Esophagus squamous epithelium (tissue), 5 donors: ENCODE measurements around the gene OR3A3. TPM values are rescaled to one million over a fixed set of nuclear protein-coding genes. Genes with fewer than 3 reads are reported as not detected.

ENCODE experiments used
- DNase-seq: peaks from one replicate; lab custom pipeline; 2025; lab: John Stamatoyannopoulos, UW
- H3K27ac ChIP-seq, 4 donors: fragments of 200-600 bp; sonication (generic); one replicate each; pipeline ENCODE4 v1.5.1; 2016 to 2019; ENCODE audit warnings: mild to moderate bottlenecking in 1 of 4
- H3K27me3 ChIP-seq, 4 donors: fragments of 200-600 bp; sonication (generic); 1 replicate in 3 of 4; 2 replicates in 1 of 4; pipeline versions ENCODE4 v1.5.1 to v1.6.0; 2017 to 2021; ENCODE audit warnings: antibody characterized with exemption in 1 of 4
- H3K36me3 ChIP-seq, 3 donors: fragments of 200-600 bp; sonication (generic); one replicate each; pipeline ENCODE4 v1.5.1; 2016 to 2019
- H3K4me1 ChIP-seq, 3 donors: fragments of 200-600 bp; sonication (generic); one replicate each; pipeline ENCODE4 v1.5.1; 2017 to 2019
- H3K4me3 ChIP-seq, 4 donors: fragments of 200-600 bp; sonication (generic); 1 replicate in 3 of 4; 2 replicates in 1 of 4; pipeline ENCODE4 v1.5.1; 2016 to 2019; ENCODE audit warnings: mild to moderate bottlenecking in 2 of 4, moderate library complexity in 1 of 4
- H3K9me3 ChIP-seq, 3 donors: fragments of 200-600 bp; sonication (generic); one replicate each; pipeline ENCODE4 v1.5.1; 2016 to 2019
- POLR2A ChIP-seq, 4 donors: fragments of 450-650 bp; IDR thresholded peaks; one replicate each; pipeline ENCODE4 v1.6.1; 2017; ENCODE audit warnings: antibody characterized with exemption in 4 of 4, mild to moderate bottlenecking in 4 of 4, moderate library complexity in 3 of 4
- WGBS, 2 donors: methylation state at CpG; one replicate each; pipeline ENCODE4 v1.1.5; 2018; 5-methylcytosine and 5-hydroxymethylcytosine counted together
- intact Hi-C: fragments of 100-400 bp; cut with DNase I; formaldehyde crosslinking; loops from one replicate; pipeline ENCODE4 v1.15.0; 2022
- small RNA-seq, 4 donors: library from RNA; depleted of rRNA; stranded (forward); fragments of <200 nt; gene quantifications; one replicate each; pipeline ENCODE3, GENCODE V24; 2016
- total RNA-seq, 4 donors: library from RNA; depleted of rRNA; stranded (reverse); fragments of >200 nt; gene quantifications; one replicate each; pipeline ENCODE4 v1.1.0, GENCODE V29; 2016
- TF ChIP-seq, protein P1 (sequence below), 6 experiments: fragments of 450-650 bp in 4 of 6; fragments of 200-600 bp in 2 of 6; sonication (generic) in 2 of 6; IDR thresholded peaks; one replicate each; pipeline ENCODE4 v1.5.1; 2016 to 2019; ENCODE audit warnings: antibody characterized with exemption in 6 of 6, mild to moderate bottlenecking in 4 of 6, moderate library complexity in 4 of 6
- donor health status: DM: yes; HTN: yes; CAD: no.

OR3A3 gene
- total RNA-seq, 4 donors from 2014 or later = not detected

DNA sequence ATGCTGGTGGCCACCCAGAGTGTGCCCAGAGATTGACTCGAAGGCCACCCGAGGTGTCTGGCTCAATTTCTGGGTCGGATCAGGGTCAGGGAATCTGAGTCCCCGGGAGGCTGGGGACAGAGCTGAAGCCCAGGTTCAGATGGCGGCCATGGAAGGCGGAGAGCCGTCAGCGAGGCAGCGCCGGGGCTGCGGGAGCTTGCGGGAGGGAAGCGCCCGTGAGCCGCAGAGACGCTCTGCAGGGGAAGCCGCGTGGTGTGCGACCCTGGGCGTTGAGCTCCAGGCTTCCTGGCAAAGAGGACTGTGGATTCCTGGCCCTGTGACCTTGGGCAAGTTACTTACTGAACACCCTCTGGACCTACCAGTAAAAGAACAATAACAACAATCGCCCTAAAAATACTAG lies 61.0 kb downstream of the OR3A3 start:
- no peak overlapping the region for H3K4me3 ChIP-seq
- intact Hi-C loops = no loop called here
- TF ChIP-seq, protein P1, sequence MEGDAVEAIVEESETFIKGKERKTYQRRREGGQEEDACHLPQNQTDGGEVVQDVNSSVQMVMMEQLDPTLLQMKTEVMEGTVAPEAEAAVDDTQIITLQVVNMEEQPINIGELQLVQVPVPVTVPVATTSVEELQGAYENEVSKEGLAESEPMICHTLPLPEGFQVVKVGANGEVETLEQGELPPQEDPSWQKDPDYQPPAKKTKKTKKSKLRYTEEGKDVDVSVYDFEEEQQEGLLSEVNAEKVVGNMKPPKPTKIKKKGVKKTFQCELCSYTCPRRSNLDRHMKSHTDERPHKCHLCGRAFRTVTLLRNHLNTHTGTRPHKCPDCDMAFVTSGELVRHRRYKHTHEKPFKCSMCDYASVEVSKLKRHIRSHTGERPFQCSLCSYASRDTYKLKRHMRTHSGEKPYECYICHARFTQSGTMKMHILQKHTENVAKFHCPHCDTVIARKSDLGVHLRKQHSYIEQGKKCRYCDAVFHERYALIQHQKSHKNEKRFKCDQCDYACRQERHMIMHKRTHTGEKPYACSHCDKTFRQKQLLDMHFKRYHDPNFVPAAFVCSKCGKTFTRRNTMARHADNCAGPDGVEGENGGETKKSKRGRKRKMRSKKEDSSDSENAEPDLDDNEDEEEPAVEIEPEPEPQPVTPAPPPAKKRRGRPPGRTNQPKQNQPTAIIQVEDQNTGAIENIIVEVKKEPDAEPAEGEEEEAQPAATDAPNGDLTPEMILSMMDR (IDR thresholded peaks at IDR 0.05) = no peak
- TF ChIP-seq POLR2A (IDR thresholded peaks at IDR 0.05) = no peak
- no peak overlapping the region for H3K27ac ChIP-seq
- no peak for DNase-seq
- 87 to 91% methylated on average over 11 of the region's 21 CpGs for WGBS, 2 donors
- H3K4me1 ChIP-seq = peaks cover 0 to 26% (median 0%) of the 10 kb centered on the region in 3 donors
- H3K9me3 ChIP-seq = no peaks in the 10 kb centered on the region
- H3K27me3 ChIP-seq = no peaks in the 10 kb centered on the region
- H3K36me3 ChIP-seq = no peaks in the 10 kb centered on the region

Small RNA genes within 50 kb of the gene (small RNA-seq; reads per million reads assigned to genes)
- gene OR1AC1P = 0 reads per million in 4 donors

Other genes starting within 250 kb of the OR3A3 start
- not detected for gene OR1A2, start 213.9 kb upstream of the OR3A3 start, total RNA-seq
- gene OR1A1, start 203.7 kb upstream of the OR3A3 start, total RNA-seq = not detected
- gene OR3A1, start 113.0 kb upstream of the OR3A3 start, total RNA-seq = not detected
- not detected for gene OR3A2, start 25.1 kb upstream of the OR3A3 start, total RNA-seq
- gene OR1E1, start 13.0 kb upstream of the OR3A3 start, total RNA-seq = not detected
- not detected for gene OR1E2, start 22.5 kb downstream of the OR3A3 start, total RNA-seq
- gene SPATA22, start 60.4 kb downstream of the OR3A3 start, total RNA-seq = under 1 TPM in 1 of 4 donors, not detected in 3; 0.41 TPM
- gene ASPA, start 64.6 kb downstream of the OR3A3 start, total RNA-seq = under 1 TPM in 3 of 4 donors, not detected in 1; 0.22 to 0.76 (median 0.23) TPM
- gene TRPV3, start 146.4 kb downstream of the OR3A3 start, total RNA-seq = 1 to 10 TPM in 1 of 4 donors, under 1 TPM in 2, not detected in 1; 0.76 to 1.8 (median 0.99) TPM
- gene TRPV1, start 198.0 kb downstream of the OR3A3 start, total RNA-seq = 1 to 10 TPM; 1.4 to 3.4 (median 1.8) TPM
- 10 to 100 TPM; 10.8 to 16.8 (median 14.3) TPM for gene SHPK, start 224.9 kb downstream of the OR3A3 start, total RNA-seq
- 10 to 100 TPM in 2 of 4 donors, 1 to 10 TPM in 2; 5.9 to 14.3 (median 9.8) TPM for gene CTNS, start 225.4 kb downstream of the OR3A3 start, total RNA-seq